ENCODE measurements around the gene DNAL1. TPM values are rescaled to one million over a fixed set of nuclear protein-coding genes. Genes with fewer than 3 reads are reported as not detected.
A peak's percentile ranks its signal among the peaks of the same experiment; 100 is the strongest.

Gene DNAL1
- total and polyA plus RNA-seq, 2 of the 4 experiments (the other 2 are of a cell fraction) = 4.5 to 5.4 TPM

- Histone ChIP-seq H3K27me3 (ENCODE audit: control insufficient read depth, insufficient read depth, low read length) (no peaks in the 10 kb centered on the region), H3K36me3 (ENCODE audit: control insufficient read depth, insufficient read depth, low read length) (peaks cover 2% of the 10 kb centered on the region; the same call in 1 of the 2 replicates), H2BK15ac (ENCODE audit: low read depth, low read length) (no peak overlapping the region), H3K14ac (replicated peaks; ENCODE audit: low read depth, low read length) (no peak overlapping the region), H3K9me1 (ENCODE audit: insufficient read depth, low read length) (no peaks in the 10 kb centered on the region), H2BK120ac (ENCODE audit: low read depth, low read length) (no peak overlapping the region), H3K9me3 (ENCODE audit: control insufficient read depth, insufficient read depth, low read length) (no peaks in the 10 kb centered on the region), H3K4me3 (ENCODE audit: insufficient read depth, low read depth, low read length) (no peak overlapping the region), H3K18ac (ENCODE audit: low read depth, low read length) (no peak overlapping the region), H3K27ac (ENCODE audit: insufficient read depth, low read length) (no peak overlapping the region), H4K8ac (ENCODE audit: low read depth in 2 of 2, low read length in 2 of 2) (no peak overlapping the region), H2BK5ac (ENCODE audit: low read depth, low read length, poor library complexity, severe bottlenecking) (no peak overlapping the region), H3K9ac (ENCODE audit: low read depth, low read length) (no peak overlapping the region), H3K23ac (ENCODE audit: low read depth, low read length) (no peak overlapping the region), H2BK20ac (ENCODE audit: low read depth, low read length) (no peak overlapping the region), H2AK5ac (ENCODE audit: low read depth, low read length) (no peak overlapping the region), H2AFZ (replicated peaks; ENCODE audit: low read length, poor library complexity) (no peak overlapping the region), H2AK9ac (replicated peaks; ENCODE audit: low read depth, low read length, poor library complexity) (no peak overlapping the region), H4K20me1 (ENCODE audit: insufficient read depth, low read length) (no peaks in the 10 kb centered on the region; the same call in 1 of the 2 replicates), H4K91ac (ENCODE audit: insufficient read depth, low read depth, low read length) (no peak overlapping the region), H3K4ac (ENCODE audit: low read depth, low read length) (no peak overlapping the region), H4K5ac (ENCODE audit: low read depth, low read length) (no peak overlapping the region), H3K4me1 (ENCODE audit: control insufficient read depth, insufficient read depth, low read length) (no peaks in the 10 kb centered on the region), H3K79me1 (ENCODE audit: low read depth in 1 of 2, low read length in 2 of 2) (no peaks in the 10 kb centered on the region; a peak in 1 of 4 replicates), H3K4me2 (ENCODE audit: low read depth, low read length) (no peak overlapping the region), H3K56ac (ENCODE audit: extremely low read depth, insufficient read depth, low read length) (no peak overlapping the region)
- DNase-seq (peak; percentile 94), ATAC-seq (ENCODE audit: low read depth) (peak; percentile 97)
- ChIA-PET CTCF (interaction anchor here (0.6 to 1.4 kb wide), 3 partner anchors 18 to 202 kb away, joined by 3 to 5 read pairs (median 4); partner anchors contain the start of gene DNAL1), POLR2A (ENCODE audit: unreplicated experiment) (no interaction called here)
- WGBS, 2 experiments (ENCODE audit: extremely low coverage in 2 of 2, insufficient read length in 1 of 2) = no CpG with 5 or more reads among the region's 1 CpG
- in situ Hi-C loops (cut with MboI; ENCODE audit: low sequenced_read_pairs) = no loop called here
- dilution Hi-C loops (cut with HindIII; ENCODE audit: low sequenced_read_pairs, unreplicated experiment) = no loop called here
- TF ChIP-seq ELK1 (IDR thresholded peaks at IDR 0.05; ENCODE audit: borderline replicate concordance, low read depth, low read length) (no peak), MAFK (IDR thresholded peaks at IDR 0.05; ENCODE audit: low read depth, low read length) (no peak), CHD1 (IDR thresholded peaks at IDR 0.05; ENCODE audit: low read depth, low read length) (no peak), CEBPB (IDR thresholded peaks at IDR 0.05; ENCODE audit: low read depth, low read length) (no peak), RAD21 (IDR thresholded peaks at IDR 0.05; ENCODE audit: low read length) (peak; percentile 59), FOS (IDR thresholded peaks at IDR 0.05; ENCODE audit: low read depth, low read length) (peak; percentile 77; the same call in 1 of the 2 replicates), BHLHE40 (IDR thresholded peaks at IDR 0.05; ENCODE audit: low read depth, low read length) (no peak), CTCF (conservative IDR thresholded peaks at IDR 0.05; ENCODE audit: low read depth, low read length) (peak; percentile 75), MAZ (IDR thresholded peaks at IDR 0.05; ENCODE audit: borderline replicate concordance, low read depth, low read length) (no peak), POLR2A (IDR thresholded peaks at IDR 0.05; ENCODE audit: low read depth, low read length) (no peak), NFE2L2 (IDR thresholded peaks at IDR 0.05; ENCODE audit: low read depth, low read length) (no peak), RFX5 (IDR thresholded peaks at IDR 0.05; ENCODE audit: low read depth, low read length) (no peak), MXI1 (IDR thresholded peaks at IDR 0.05; ENCODE audit: borderline replicate concordance, low read depth, low read length) (0 out of 2 replicates have a peak, but pooled peaks have one; percentile 38), SMC3 (IDR thresholded peaks at IDR 0.05; ENCODE audit: low read depth, low read length) (peak; percentile 58), RCOR1 (IDR thresholded peaks at IDR 0.05; ENCODE audit: insufficient replicate concordance, low read length) (no peak), USF2 (IDR thresholded peaks at IDR 0.05; ENCODE audit: low read depth, low read length) (no peak)
- intact Hi-C loops (cut with micrococcal nuclease) = no loop called here
- no TSS peak for BruUV-seq (replicated peaks)
Observed at GRCh38 chr14:73662487-73662943, 17.7 kb downstream of the DNAL1 start.

All from IMR-90 (cell line).